ENCODE results near the gene PSMC3. TPM values are rescaled to one million over a fixed set of nuclear protein-coding genes. Genes with fewer than 3 reads are reported as not detected.

PSMC3 gene
- total RNA-seq, 1 experiment from 2014 or later = 162 TPM

DNA sequence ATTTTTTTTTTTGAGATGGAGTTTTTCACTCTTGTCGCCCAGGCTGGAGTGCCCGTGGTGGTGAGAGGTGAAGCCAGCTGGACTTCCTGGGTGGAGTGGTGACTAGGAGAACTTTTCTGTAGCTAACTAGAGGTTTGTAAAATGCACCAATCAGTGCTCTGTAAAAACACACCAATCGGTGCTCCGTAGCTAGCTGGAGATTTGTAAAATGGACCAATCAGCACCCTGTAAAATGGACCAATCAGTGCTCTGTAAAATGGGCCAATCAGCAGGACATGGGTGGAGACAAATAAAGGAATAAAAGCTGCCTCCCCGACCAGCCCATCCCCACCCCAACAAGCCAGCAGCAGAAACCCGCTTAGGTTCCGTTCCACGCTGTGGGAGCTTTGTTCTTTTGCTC lies 27.1 kb upstream of the PSMC3 start:
- no TSS peak for BruUV-seq (replicated peaks)
- Mint-ChIP-seq H3K4me1 (ENCODE audit: insufficient read depth, unreplicated experiment) (no peaks in the 10 kb centered on the region), H3K4me3 (ENCODE audit: unreplicated experiment) (no peak overlapping the region), H3K27ac (ENCODE audit: low read depth, unreplicated experiment) (no peak overlapping the region), H3K27me3 (ENCODE audit: insufficient read depth, unreplicated experiment) (no peaks in the 10 kb centered on the region), H3K9me3 (ENCODE audit: unreplicated experiment) (no peaks in the 10 kb centered on the region), H3K36me3 (ENCODE audit: insufficient read depth, unreplicated experiment) (peaks cover 22% of the 10 kb centered on the region)
- DNase-seq (ENCODE audit: unreplicated experiment) = no peak
- ChIA-PET CTCF (interaction anchor here (0.6 to 4.7 kb wide), 9 partner anchors 10 to 625 kb away, joined by 3 to 38 read pairs (median 3); no protein-coding TSS in a partner anchor), POLR2A (interaction anchor here (0.6 to 1.5 kb wide), 4 partner anchors 17 to 264 kb away, joined by 3 read pairs; no protein-coding TSS in a partner anchor)
- intact Hi-C loops (cut with micrococcal nuclease) = no loop called here
- TF ChIP-seq, protein P1, sequence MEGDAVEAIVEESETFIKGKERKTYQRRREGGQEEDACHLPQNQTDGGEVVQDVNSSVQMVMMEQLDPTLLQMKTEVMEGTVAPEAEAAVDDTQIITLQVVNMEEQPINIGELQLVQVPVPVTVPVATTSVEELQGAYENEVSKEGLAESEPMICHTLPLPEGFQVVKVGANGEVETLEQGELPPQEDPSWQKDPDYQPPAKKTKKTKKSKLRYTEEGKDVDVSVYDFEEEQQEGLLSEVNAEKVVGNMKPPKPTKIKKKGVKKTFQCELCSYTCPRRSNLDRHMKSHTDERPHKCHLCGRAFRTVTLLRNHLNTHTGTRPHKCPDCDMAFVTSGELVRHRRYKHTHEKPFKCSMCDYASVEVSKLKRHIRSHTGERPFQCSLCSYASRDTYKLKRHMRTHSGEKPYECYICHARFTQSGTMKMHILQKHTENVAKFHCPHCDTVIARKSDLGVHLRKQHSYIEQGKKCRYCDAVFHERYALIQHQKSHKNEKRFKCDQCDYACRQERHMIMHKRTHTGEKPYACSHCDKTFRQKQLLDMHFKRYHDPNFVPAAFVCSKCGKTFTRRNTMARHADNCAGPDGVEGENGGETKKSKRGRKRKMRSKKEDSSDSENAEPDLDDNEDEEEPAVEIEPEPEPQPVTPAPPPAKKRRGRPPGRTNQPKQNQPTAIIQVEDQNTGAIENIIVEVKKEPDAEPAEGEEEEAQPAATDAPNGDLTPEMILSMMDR (IDR thresholded peaks at IDR 0.05; ENCODE audit: unreplicated experiment) = no peak

DNA sequence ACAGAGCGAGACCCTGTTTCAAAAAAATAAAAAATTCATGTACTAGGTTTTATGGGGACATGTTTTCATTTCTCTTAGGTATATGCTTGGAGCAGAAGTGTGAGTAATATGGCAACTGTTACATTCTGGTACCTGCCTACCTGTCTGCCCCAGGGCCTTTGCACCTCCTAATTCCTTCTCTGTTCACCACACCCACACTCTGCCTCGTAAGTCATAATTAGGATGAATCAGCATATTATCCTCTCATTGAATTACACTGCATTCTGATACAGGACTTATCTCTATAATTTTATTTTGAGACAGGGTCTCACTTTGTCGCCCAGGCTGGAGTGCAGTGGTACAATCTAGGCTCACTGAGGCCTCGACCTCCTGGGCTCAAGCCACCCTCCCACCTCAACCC lies 25.8 kb upstream of the PSMC3 start:
- Mint-ChIP-seq H3K4me1 (ENCODE audit: insufficient read depth, unreplicated experiment) (no peaks in the 10 kb centered on the region), H3K27me3 (ENCODE audit: insufficient read depth, unreplicated experiment) (no peaks in the 10 kb centered on the region), H3K9me3 (ENCODE audit: unreplicated experiment) (no peaks in the 10 kb centered on the region), H3K4me3 (ENCODE audit: unreplicated experiment) (no peak overlapping the region), H3K27ac (ENCODE audit: low read depth, unreplicated experiment) (no peak overlapping the region), H3K36me3 (ENCODE audit: insufficient read depth, unreplicated experiment) (peaks cover 12% of the 10 kb centered on the region)
- DNase-seq (ENCODE audit: unreplicated experiment) = no peak
- POLR2A ChIA-PET = interaction anchor here (0.6 kb wide), 1 partner anchor 24 kb away, joined by 3 read pairs; no protein-coding TSS in a partner anchor
- TF ChIP-seq, protein P1 (IDR thresholded peaks at IDR 0.05; ENCODE audit: unreplicated experiment) = no peak
- intact Hi-C loops (cut with micrococcal nuclease) = no loop called here
- no TSS peak for BruUV-seq (replicated peaks)
- CTCF ChIA-PET = interaction anchor here (4.7 kb wide), 1 partner anchor 78 kb away, joined by 38 read pairs; no protein-coding TSS in a partner anchor

DNA sequence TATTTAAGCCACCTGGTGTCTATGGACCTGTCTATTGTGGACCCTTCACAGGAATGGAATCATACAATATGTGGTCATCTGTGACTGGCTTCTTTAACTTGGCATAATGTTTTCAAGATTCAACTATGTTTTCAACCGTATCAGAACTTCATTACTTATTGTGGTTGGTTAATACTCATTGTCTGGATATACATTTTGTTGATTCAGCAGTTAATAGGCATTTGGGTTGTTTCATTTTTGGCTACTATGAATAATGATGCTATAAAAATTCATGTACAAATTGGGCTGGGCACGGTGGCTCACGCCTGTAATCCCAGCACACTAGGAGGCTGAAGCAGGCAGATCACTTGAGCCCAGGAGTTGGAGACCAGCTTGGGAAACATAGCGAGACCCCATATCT lies 25.2 kb upstream of the PSMC3 start:
- H3K27ac Mint-ChIP-seq (ENCODE audit: low read depth, unreplicated experiment) = no peak overlapping the region
- no peak overlapping the region for H3K4me3 Mint-ChIP-seq (ENCODE audit: unreplicated experiment)
- intact Hi-C loops (cut with micrococcal nuclease) = no loop called here

DNA sequence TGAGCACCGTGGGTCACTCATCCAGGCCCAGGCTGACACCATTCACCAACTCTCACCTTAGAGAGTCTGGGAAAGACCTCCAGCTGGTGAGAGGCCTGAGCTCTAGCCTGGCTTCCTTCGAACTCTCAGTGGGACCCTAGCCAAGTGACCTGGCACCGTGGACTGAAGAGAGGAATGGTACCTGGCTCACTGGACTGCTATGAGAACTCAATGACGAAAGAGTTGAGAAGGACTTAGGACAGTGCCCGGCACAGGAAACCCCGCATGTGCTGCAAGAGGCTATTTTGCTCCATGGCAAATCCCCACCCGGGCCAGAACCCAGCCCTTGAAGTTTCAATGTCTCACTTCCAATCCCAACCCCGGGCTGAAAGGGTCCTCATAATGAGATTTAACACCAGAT lies 23.3 kb upstream of the PSMC3 start:
- Mint-ChIP-seq H3K27ac (ENCODE audit: low read depth, unreplicated experiment) (no peak overlapping the region), H3K4me1 (ENCODE audit: insufficient read depth, unreplicated experiment) (no peaks in the 10 kb centered on the region), H3K27me3 (ENCODE audit: insufficient read depth, unreplicated experiment) (no peaks in the 10 kb centered on the region), H3K36me3 (ENCODE audit: insufficient read depth, unreplicated experiment) (peaks cover 6% of the 10 kb centered on the region), H3K9me3 (ENCODE audit: unreplicated experiment) (no peaks in the 10 kb centered on the region), H3K4me3 (ENCODE audit: unreplicated experiment) (no peak overlapping the region)
- POLR2A ChIA-PET = interaction anchor here (1.4 kb wide), 1 partner anchor 23 kb away, joined by 4 read pairs; the partner anchor contains the start of gene PSMC3
- intact Hi-C loops (cut with micrococcal nuclease) = no loop called here
- TF ChIP-seq, protein P1 (IDR thresholded peaks at IDR 0.05; ENCODE audit: unreplicated experiment) = no peak
- CTCF ChIA-PET = interaction anchor here (0.6 kb wide), 1 partner anchor 168 kb away, joined by 3 read pairs; no protein-coding TSS in a partner anchor
- no TSS peak for BruUV-seq (replicated peaks)
- DNase-seq (ENCODE audit: unreplicated experiment) = no peak

More for the DNA sequence above, 25.2 kb upstream of the PSMC3 start:
- no TSS peak for BruUV-seq (replicated peaks)
- no peaks in the 10 kb centered on the region for H3K27me3 Mint-ChIP-seq (ENCODE audit: insufficient read depth, unreplicated experiment)
- TF ChIP-seq, protein P1 (IDR thresholded peaks at IDR 0.05; ENCODE audit: unreplicated experiment) = no peak
- H3K9me3 Mint-ChIP-seq (ENCODE audit: unreplicated experiment) = no peaks in the 10 kb centered on the region
- no peak for DNase-seq (ENCODE audit: unreplicated experiment)
- ChIA-PET POLR2A (no interaction called here), CTCF (interaction anchor here (4.7 kb wide), 1 partner anchor 78 kb away, joined by 38 read pairs; no protein-coding TSS in a partner anchor)
- H3K4me1 Mint-ChIP-seq (ENCODE audit: insufficient read depth, unreplicated experiment) = no peaks in the 10 kb centered on the region
- H3K36me3 Mint-ChIP-seq (ENCODE audit: insufficient read depth, unreplicated experiment) = peaks cover 10% of the 10 kb centered on the region

Measured in MCF 10A (cell line).